GM21619 (cell line): ENCODE results near the gene CPLX3.
"Not testable (repeated sequence)": the region's sequence is repeated elsewhere in the genome, so short reads cannot be mapped to it uniquely, and the experiment has no call there.

Source experiments
- ATAC-seq: cut with Tn5 transposase; IDR thresholded peaks from one replicate; pipeline ENCODE4 v1.9.1; 2021; ENCODE audit not compliant: unreplicated experiment

CPLX3 gene, protein sequence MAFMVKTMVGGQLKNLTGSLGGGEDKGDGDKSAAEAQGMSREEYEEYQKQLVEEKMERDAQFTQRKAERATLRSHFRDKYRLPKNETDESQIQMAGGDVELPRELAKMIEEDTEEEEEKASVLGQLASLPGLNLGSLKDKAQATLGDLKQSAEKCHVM

DNA sequence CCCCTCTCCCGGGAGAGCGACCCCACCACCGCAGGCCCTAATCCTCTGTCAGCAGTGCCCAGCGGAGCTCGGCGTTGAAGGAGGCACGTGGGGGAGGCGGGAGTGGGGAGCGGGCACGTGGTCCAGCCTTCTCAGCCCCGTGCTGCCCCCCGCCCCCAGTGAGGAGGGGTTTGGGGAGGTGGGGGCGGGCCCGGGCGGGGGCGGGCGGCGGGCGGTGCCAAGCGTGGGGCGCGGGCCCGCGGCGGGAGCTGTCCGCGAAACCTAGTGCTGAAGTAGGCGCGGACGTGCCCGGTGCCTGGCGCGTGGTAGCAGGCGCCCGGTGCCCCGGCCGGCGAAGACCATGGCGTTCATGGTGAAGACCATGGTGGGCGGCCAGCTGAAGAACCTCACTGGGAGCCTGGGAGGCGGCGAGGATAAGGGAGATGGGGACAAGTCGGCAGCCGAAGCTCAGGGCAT is at the start of gene CPLX3:
Gene CPLX3, plus strand, starts transcription at position 264 of the 456 bp plus-strand sequence. Its CDS starts 77 bp downstream, at position 341.
- ATAC-seq = no peak

DNA sequence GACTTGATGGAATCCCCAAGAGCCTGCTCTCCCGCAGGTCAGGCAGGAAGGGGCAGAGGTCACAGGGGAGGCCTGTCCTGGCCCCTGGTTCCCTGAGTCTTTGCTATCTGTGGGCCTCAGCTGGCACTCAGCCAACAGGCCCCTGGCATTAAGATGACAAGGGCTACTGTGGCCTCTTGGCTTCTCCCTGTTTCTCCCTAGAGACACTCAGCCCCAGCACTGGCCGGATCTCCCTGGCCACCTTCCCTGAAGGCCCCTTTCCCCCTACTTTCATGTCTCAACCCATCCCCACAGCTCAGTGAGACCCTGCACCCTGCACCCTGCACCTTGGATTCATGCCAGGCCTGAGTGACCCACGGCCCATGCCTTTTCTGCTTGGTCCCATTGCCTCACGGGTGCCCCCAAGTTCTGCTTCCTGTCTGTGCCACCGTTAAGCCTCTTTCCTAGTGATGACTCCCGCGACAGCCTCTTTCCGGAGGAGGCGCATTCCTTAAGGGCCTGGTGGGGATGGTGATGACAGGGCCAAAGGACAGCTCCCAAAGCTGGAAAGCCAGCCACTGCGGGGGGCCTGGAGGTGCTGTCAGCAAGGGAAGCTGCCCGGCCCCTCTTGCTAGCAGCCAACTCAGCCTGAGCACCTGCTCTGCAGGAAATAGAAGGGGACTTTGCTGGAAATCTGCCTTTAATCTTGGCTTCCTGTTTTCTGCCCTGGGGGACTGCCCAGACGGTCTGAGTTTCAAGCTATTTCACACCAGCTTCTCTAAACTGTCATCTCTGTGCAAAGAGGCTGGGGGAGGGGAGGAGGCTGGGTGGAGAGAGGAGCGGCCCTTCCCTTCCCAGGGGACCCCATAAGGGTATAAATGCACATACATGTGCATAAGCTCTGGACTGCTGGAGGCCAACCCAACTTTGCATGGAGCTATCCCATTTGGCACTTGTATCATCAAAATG is 49.3 kb upstream of the CPLX3 start:
- ATAC-seq = peak; percentile 34

DNA sequence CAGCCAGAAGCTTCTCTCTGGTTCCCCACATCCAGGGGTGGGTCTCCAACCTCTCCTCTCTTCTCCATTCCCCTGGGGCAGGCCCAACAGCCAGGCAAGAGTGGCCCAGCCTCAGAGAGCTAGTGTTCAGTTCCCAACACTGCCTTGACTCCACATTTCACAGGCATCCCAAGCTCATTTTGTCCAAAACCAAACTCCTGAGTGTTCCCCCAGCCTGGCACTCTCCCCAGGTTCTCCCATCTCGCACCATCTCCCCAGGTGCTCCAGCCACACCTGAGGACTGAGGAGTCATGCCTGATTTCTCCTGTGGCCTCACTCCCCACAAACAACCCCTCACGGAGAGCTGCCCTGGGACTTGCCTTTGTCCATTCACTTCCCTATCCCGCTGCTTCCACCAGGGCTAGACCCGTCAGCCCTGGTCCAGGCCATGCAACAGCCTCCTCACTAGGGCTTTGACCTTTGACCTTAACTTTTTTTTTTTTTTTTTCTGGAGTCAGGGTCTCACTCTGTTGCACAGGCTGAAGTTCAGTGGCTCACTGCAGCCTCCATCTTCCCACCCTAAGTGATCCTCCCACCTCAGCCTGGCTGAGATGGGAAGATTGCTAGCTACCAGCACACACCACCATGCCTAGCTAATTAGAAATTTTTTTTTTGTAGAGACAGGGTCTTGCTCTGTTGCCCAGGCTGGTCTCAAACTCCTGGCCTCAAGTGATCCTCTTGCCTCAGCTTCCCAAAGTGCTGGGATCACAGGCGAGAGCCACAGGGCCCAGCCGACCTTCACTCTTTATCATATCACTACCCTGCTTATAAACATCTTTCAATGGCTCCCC is 48.4 kb upstream of the CPLX3 start:
- ATAC-seq = no peak

DNA sequence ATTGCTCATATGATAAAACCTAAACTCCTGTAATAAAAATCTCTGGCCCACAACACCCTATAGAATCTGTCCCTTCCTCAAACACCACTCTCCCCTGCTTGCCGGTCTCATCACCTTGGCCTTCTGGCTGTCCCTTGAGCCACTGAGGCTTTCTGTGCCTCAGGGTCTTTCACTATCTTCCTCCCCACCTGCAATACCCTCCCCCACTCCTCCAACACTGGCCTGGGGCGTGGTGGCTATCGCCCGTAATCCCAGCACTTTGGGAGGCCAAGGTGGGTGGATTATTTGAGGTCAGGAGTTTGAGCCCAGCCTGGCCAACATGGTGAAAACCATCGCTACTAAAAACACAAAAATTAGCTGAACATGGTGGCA is 47.8 kb upstream of the CPLX3 start:
- no peak for ATAC-seq

DNA sequence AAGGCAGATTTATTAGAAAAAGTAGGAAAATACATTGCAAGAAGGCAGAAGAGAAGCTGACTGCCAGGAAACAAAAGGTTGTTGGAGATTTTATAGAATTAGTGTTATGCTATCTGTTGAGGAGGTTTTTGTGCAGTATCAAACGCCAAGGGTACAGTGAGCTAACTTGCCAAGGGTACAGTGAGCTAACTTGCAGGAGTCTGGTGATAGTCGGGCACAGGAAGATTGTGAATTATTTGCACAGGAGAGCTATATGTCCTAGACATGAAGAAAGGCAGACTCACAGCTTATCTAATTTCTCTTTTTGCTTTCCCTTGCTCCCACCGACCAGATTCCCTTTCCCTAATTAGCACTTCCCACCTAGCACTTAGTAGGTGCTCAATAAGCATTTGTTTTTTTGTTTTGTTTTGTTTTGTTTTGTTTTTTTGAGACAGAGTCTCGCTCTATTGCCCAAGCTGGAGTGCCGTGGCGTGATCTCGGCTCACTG is 47.2 kb upstream of the CPLX3 start:
- no peak for ATAC-seq

- no peak for ATAC-seq
Observed at GRCh38 chr15:74780523-74781430, 45.6 kb upstream of the CPLX3 start.

GRCh38 chr15:74781431-74782258 is 44.8 kb upstream of the CPLX3 start, which contains the start of gene CSK:
TSS of gene CSK (plus strand) at chr15:74782080. CDS start at chr15:74798298, 16,218 bp downstream.
- peak; percentile 21 for ATAC-seq

DNA sequence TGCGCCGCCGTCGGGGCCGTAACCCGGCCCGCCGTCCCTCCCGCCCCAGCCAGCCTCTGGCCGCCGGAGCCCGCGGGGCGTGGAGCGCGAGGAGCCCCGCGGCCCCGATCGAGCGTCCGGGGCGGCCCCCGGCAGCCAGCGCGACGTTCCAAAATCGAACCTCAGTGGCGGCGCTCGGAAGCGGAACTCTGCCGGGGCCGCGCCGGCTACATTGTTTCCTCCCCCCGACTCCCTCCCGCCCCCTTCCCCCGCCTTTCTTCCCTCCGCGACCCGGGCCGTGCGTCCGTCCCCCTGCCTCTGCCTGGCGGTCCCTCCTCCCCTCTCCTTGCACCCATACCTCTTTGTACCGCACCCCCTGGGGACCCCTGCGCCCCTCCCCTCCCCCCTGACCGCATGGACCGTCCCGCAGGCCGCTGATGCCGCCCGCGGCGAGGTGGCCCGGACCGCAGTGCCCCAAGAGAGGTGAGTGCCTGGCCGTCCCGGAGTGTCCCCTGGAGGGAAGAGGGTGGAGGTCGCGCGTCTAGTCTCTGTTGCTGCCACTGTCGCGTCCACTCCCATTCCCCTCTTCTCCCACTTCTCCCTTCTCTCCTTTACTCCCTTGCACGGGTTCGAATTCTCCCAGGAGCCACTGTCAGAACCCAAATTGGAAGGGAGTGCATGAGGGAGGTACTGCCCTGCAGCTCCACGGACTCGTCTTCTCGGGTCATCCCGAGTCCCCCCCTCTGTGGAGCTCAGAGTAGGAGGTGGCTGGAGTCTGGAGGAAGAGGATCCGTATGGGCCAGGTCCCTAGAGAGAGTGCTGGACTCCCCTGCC is 44.0 kb upstream of the CPLX3 start:
- no peak for ATAC-seq

DNA sequence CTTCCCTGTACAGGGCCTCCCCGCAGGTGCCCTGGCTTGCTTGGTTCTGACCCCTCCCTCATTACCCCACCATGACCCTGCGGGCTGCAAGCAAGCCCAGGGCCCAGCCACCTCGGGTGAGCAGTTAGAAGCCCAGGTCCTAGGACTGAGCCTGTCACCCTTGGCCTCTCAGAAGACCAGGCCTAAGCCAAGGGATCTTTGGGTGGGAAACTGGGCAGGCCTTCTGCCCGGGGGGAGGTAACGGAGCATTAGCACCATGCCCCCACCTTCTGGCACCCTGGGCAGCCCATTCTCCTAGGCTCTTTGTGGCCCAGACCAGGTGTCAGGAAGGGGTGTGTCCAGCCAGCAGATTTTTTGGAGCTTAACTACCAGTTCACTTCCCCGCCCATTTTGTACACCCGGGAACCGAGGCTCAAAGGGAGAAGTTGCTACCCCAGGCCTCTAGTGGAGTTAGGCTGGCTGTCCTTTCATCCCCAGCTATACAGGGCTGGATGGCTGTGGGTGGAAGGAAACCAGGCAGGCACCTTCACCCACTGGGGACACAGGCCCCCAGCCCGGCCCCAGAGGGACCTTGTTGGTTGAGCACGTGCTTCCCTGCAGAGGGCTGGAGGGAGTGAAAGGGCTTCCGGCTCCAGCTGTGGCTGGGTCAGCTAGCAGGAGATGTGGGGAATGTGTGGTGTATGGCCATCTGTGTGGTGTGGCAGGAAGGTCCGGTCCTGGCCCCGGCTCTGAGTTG is 43.2 kb upstream of the CPLX3 start:
- ATAC-seq = no peak

DNA sequence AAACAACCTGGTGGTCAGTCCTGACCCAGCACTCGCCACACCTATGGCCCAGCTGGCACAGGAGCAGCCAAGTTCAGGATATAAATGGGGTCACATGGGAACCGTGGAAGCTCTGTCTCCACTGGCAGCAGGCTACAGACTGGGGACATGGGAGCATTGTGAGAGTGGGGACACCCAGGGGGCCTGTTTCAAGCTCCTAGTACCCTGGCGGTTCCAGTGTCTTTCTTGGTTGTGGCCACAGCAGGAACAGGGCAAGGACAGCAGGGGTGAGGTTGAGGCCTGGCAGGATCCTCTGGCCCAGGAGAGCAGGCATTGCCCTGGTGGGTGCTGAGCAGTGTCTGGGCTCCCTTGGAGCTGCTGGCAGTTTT is 42.6 kb upstream of the CPLX3 start:
- ATAC-seq = no peak

- no peak for ATAC-seq
Observed at GRCh38 chr15:74784426-74785193, 41.8 kb upstream of the CPLX3 start.

GRCh38 chr15:74785194-74786032 is 41.0 kb upstream of the CPLX3 start:
- ATAC-seq = no peak

DNA sequence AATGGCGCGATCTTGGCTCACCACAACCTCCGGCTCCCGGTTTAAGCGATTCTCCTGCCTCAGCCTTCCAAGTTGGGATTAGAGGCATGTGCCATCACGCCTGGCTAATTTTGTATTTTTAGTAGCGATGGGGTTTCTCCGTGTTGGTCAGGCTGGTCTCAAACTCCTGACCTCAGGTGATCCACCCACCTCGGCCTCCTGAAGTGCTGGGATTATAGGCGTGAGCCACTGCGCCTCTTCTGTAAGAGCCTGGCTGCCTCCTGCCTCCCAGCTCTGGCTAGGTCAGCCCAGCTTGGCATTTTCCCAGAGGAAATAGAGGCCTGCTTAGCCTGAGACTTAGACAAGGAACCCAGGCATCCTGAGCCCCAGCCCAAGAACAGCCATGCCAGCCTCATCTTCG is 40.3 kb upstream of the CPLX3 start:
- not testable (repeated sequence) for ATAC-seq

DNA sequence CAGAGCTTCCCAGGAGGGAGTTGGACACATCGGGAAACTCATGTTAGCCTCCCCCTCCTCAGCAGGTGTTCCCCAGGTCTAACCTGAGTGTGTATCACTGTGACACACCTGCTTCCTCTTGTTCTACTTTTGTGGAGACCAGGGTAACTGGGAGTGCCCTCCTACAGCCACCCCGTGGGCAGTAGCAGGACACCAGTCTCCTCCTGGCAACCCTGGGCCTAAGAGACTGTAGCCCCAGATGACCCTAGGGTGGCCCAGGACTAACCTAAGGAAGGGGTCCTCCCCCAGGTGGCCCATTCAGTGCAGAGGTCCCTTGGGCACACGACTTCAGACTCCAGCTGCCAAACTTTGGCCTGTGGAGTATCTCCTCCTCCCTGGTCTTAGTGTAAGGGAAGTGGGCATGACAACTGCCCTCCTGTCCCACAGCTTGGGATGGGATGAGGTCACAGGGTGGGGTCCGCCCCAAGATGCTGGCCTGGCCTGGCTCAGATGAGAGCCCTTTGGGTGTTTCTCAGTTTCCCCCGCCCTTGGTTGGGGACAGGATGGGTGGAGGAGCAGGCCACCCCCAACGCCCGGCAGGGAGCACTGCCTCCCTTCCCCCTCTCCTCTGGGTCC is 39.8 kb upstream of the CPLX3 start:
- no peak for ATAC-seq

DNA sequence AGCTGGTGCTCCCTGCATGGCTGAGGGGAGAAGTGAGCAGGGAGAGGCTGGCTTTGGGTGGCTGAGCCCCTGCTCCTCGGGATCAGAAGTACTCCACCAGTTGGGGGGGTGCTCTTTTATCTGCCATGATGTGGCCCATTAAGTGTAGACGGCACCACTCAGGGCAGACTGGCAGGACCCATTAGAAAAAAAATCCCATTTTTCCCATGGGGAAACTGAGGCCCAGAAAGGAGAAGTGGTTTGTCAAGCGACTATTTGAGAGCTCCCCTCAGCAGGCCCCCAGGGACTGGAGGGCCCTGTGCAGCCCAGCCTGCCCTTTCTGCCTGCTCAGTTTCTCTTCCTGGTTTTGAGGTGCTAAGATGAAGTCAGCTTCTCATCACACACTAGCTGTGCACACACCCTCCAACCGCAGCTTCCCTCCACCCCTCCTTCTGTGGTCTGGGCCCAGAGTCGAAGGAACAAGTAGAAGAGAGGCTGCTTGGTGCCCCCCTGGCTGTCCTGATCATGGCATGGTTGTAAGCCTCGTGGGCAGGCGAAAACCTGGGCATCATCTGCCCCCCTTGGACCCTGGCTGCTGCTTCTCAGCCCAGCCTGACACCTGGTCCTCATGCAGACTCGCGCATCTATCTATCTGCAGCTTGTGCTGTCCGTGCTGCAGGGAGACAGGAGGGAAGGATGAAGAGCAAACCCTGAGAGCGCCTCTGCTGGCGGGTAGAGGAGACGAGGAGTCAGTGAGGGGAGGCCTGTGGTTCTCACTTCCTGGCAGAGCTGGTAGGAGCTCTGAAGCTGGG is 39.0 kb upstream of the CPLX3 start:
- ATAC-seq = peak; percentile 34
